Hepatocyte (in vitro differentiated cells): ENCODE measurements around the gene GNAT1. TPM values are rescaled to one million over a fixed set of nuclear protein-coding genes. Genes with fewer than 3 reads are reported as not detected.
A peak's percentile ranks its signal among the peaks of the same experiment; 100 is the strongest.

ENCODE experiments used
- DNase-seq: peaks from one replicate; pipeline ENCODE4 v3.0.0-alpha.2; 2016; ENCODE audit warnings: low spot score
- H2AFZ ChIP-seq: fragments of 200-600 bp; sonication (generic); 2 replicates; pipeline ENCODE4 v1.6.0; 2016; ENCODE audit warnings: antibody characterized with exemption, mild to moderate bottlenecking
- H3K27ac ChIP-seq: fragments of 200-600 bp; sonication (generic); 2 replicates; pipeline ENCODE4 v1.5.1; 2016; ENCODE audit warnings: mild to moderate bottlenecking
- H3K27me3 ChIP-seq: fragments of 200-600 bp; sonication (generic); 2 replicates; pipeline ENCODE4 v1.6.1; 2016
- H3K36me3 ChIP-seq: fragments of 200-600 bp; sonication (generic); replicated peaks from 2 replicates; pipeline ENCODE4 v1.5.1; 2016; ENCODE audit warnings: low read depth; ENCODE audit not compliant: insufficient read depth
- H3K4me1 ChIP-seq: fragments of 200-600 bp; sonication (generic); 2 replicates; pipeline ENCODE4 v1.5.1; 2016; ENCODE audit warnings: mild to moderate bottlenecking, moderate library complexity; ENCODE audit not compliant: insufficient read depth
- H3K4me2 ChIP-seq: fragments of 200-600 bp; sonication (generic); 2 replicates; pipeline ENCODE4 v1.6.0; 2016
- H3K4me3 ChIP-seq: fragments of 200-600 bp; sonication (generic); 2 replicates; pipeline ENCODE4 v1.5.1; 2016; ENCODE audit warnings: mild to moderate bottlenecking
- H3K79me2 ChIP-seq: fragments of 200-600 bp; sonication (generic); 2 replicates; pipeline ENCODE4 v1.6.0; 2017; ENCODE audit warnings: mild to moderate bottlenecking
- H3K9me2 ChIP-seq: fragments of 200-600 bp; sonication (generic); replicated peaks from 2 replicates; pipeline ENCODE4 v1.6.0; 2017; ENCODE audit warnings: mild to moderate bottlenecking; ENCODE audit not compliant: insufficient read depth
- H3K9me3 ChIP-seq: fragments of 200-600 bp; sonication (generic); 2 replicates; pipeline ENCODE4 v1.5.1; 2016; ENCODE audit warnings: low read depth, mild to moderate bottlenecking
- H4K20me1 ChIP-seq: fragments of 200-600 bp; sonication (generic); 2 replicates; pipeline ENCODE4 v1.6.0; 2016; ENCODE audit warnings: mild to moderate bottlenecking; ENCODE audit not compliant: insufficient read depth, poor library complexity, severe bottlenecking
- CTCF ChIP-seq: fragments of 200-600 bp; sonication (generic); IDR thresholded peaks from 2 replicates; pipeline ENCODE4 v1.5.1; 2016; ENCODE audit warnings: antibody characterized with exemption, mild to moderate bottlenecking; ENCODE audit not compliant: poor library complexity
- EZH2 ChIP-seq: fragments of 200-600 bp; sonication (generic); IDR thresholded peaks from 2 replicates; pipeline ENCODE4 v1.6.1; 2016; ENCODE audit warnings: antibody characterized with exemption, mild to moderate bottlenecking, borderline replicate concordance
- EZH2phosphoT487 ChIP-seq: fragments of 200-600 bp; sonication (generic); IDR thresholded peaks from one replicate; pipeline ENCODE4 v1.6.1; 2018; ENCODE audit warnings: antibody characterized with exemption, mild to moderate bottlenecking, low read depth, moderate library complexity; ENCODE audit not compliant: unreplicated experiment, severe bottlenecking
- WGBS: methylation state at CpG from one replicate; pipeline ENCODE4 v1.1.6; 2016; ENCODE audit warnings: low lambda C conversion rate; ENCODE audit errors: missing lambda C conversion rate; 5-methylcytosine and 5-hydroxymethylcytosine counted together
- polyA plus RNA-seq: library from polyadenylated mRNA; unstranded; fragments of >200 nt; fragmentation: Nextera tagmentation; extraction: Ambion mirVana; gene quantifications from 2 replicates; pipeline ENCODE4 v1.2.1, GENCODE V29; 2016
- total RNA-seq: library from RNA; depleted of rRNA; stranded (reverse); fragments of >200 nt; gene quantifications from 2 replicates; pipeline ENCODE4 v1.2.3, GENCODE V29; 2014

The GNAT1 gene
- total and polyA plus RNA-seq, 2 experiments from 2014 or later, result not detected

- no peak overlapping the region for H3K4me2 ChIP-seq
- H3K9me2 ChIP-seq, result no peaks in the 10 kb centered on the region
- no peaks in the 10 kb centered on the region for H3K9me3 ChIP-seq
- no peak overlapping the region for H3K27ac ChIP-seq
- H3K79me2 ChIP-seq, result no peaks in the 10 kb centered on the region
- WGBS, result 94% methylated on average over 7 of the region's 7 CpGs
- H2AFZ ChIP-seq, result no peak overlapping the region
- H3K27me3 ChIP-seq, result peaks cover 3% of the 10 kb centered on the region
- TF ChIP-seq CTCF (no peak), EZH2phosphoT487 (no peak), EZH2 (no peak)
- H3K4me3 ChIP-seq, result no peak overlapping the region
- no peaks in the 10 kb centered on the region for H4K20me1 ChIP-seq
- no peak for DNase-seq
- H3K4me1 ChIP-seq, result no peaks in the 10 kb centered on the region
- H3K36me3 ChIP-seq, result no peaks in the 10 kb centered on the region
These were observed 1.4 kb upstream of the GNAT1 start for GRCh38 chr3:50189989-50190388.

- Histone ChIP-seq H4K20me1 (no peaks in the 10 kb centered on the region), H3K36me3 (no peaks in the 10 kb centered on the region), H3K4me3 (no peak overlapping the region), H3K79me2 (no peaks in the 10 kb centered on the region), H3K9me2 (no peaks in the 10 kb centered on the region), H3K27ac (no peak overlapping the region), H3K4me1 (no peaks in the 10 kb centered on the region), H3K4me2 (no peak overlapping the region), H2AFZ (no peak overlapping the region), H3K9me3 (no peaks in the 10 kb centered on the region), H3K27me3 (peaks cover 3% of the 10 kb centered on the region)
- WGBS, result 89% methylated on average over 8 of the region's 8 CpGs
- DNase-seq, result no peak
- TF ChIP-seq EZH2phosphoT487, result no peak
- no peak for TF ChIP-seq CTCF
- TF ChIP-seq EZH2, result no peak
These were observed 714 bp downstream of the GNAT1 start for GRCh38 chr3:50192124-50192523.

- H3K4me2 ChIP-seq, result no peak overlapping the region
- H3K9me2 ChIP-seq, result no peaks in the 10 kb centered on the region
- peaks cover 3% of the 10 kb centered on the region for H3K27me3 ChIP-seq
- DNase-seq, result peak; percentile 72
- H4K20me1 ChIP-seq, result no peaks in the 10 kb centered on the region
- no peaks in the 10 kb centered on the region for H3K36me3 ChIP-seq
- H3K4me3 ChIP-seq, result no peak overlapping the region
- H2AFZ ChIP-seq, result no peak overlapping the region
- no peaks in the 10 kb centered on the region for H3K4me1 ChIP-seq
- no peaks in the 10 kb centered on the region for H3K9me3 ChIP-seq
- 46% methylated on average over 21 of the region's 21 CpGs for WGBS
- TF ChIP-seq EZH2, result no peak
- TF ChIP-seq EZH2phosphoT487, result no peak
- TF ChIP-seq CTCF, result peak; percentile 90
- H3K79me2 ChIP-seq, result no peaks in the 10 kb centered on the region
- no peak overlapping the region for H3K27ac ChIP-seq
These were observed 1.3 kb downstream of the GNAT1 start for GRCh38 chr3:50192689-50193141.

- DNase-seq, result no peak
- Histone ChIP-seq H3K36me3 (no peaks in the 10 kb centered on the region), H3K27ac (no peak overlapping the region), H2AFZ (no peak overlapping the region), H3K4me2 (no peak overlapping the region), H3K27me3 (peaks cover 3% of the 10 kb centered on the region), H3K79me2 (no peaks in the 10 kb centered on the region), H3K9me3 (no peaks in the 10 kb centered on the region), H4K20me1 (no peaks in the 10 kb centered on the region), H3K4me1 (no peaks in the 10 kb centered on the region), H3K4me3 (no peak overlapping the region), H3K9me2 (no peaks in the 10 kb centered on the region)
- TF ChIP-seq CTCF, result no peak
- no peak for TF ChIP-seq EZH2phosphoT487
- no peak for TF ChIP-seq EZH2
- 93% methylated on average over 31 of the region's 36 CpGs for WGBS
These were observed 1.9 kb downstream of the GNAT1 start for GRCh38 chr3:50193286-50193685.
